HG02642 (cell line): ENCODE results near the gene TRIP6.
A peak's percentile ranks its signal among the peaks of the same experiment; 100 is the strongest.

ENCODE experiments used
- ATAC-seq: cut with Tn5 transposase; IDR thresholded peaks from one replicate; pipeline ENCODE4 v1.9.1; 2021; ENCODE audit warnings: mild to moderate bottlenecking; ENCODE audit not compliant: unreplicated experiment, poor library complexity

The TRIP6 gene

GRCh38 chr7:100867040-100867775 is at the start of gene TRIP6:
Gene TRIP6 (plus strand): TSS chr7:100867387. CDS start chr7:100867498, 111 bp downstream.
- peak; percentile 49 for ATAC-seq

DNA sequence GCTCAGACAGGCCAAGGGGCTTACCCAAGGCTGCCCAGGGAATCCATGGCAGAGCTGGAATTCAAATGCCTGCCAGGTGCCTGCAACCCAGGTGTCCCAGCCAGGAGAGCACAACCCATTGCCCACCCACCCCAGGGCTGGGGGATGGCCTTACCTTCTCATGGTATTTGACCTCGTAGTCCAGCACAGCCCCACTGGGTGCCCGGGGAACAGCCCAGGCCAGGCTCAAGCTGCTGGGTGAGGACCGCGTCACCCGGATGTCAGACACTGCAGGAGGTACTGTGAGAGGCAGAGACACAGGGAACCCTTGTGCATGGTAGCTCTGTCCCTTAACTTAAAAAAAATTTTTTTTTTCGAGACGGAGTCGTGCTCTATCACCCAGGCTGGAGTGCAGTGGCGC is 48.8 kb upstream of the TRIP6 start:
- ATAC-seq: no peak

GRCh38 chr7:100818825-100819224 is 48.4 kb upstream of the TRIP6 start:
- ATAC-seq: no peak

DNA sequence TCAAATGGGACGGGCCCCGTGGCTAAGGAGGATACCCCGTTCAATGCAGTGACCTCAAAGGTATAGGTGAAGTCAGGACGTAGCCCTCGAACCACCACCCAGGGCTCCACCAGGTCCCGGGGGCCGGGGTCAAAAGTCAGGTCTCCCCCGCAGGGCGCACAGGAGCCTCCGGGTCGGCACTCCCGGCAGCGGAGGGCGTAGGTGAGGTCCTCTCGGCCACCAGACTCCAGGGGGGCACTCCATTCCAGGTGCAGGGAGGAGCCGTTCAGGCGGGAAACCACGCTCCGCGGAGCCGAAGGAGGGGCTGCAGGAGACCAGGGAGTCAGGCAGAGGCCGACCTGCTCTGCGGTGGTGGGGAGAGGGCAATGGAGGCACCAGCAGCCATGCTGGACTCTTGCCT is 47.6 kb upstream of the TRIP6 start:
- no peak for ATAC-seq

- no peak for ATAC-seq
These were observed 44.7 kb upstream of the TRIP6 start for GRCh38 chr7:100822236-100823139.

DNA sequence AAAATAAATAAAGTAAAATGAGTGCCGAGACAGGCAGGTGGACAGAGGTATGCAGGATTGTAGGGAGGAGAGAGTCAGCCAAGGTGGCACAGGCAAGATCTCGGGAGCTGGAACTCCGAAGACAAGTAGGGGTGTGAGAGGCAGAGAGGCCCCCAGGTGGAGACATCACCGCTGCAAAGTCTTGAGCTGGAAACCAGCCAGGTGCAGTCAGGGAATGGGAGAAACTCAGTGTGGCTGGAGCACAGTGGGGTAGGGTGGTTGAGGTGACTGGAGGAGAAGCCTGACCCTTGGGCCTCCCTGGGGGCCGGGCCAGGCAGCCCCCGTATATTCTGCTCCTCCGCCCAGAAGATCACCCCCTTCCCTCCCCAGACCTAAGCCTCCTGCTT is 44.1 kb upstream of the TRIP6 start:
- no peak for ATAC-seq

GRCh38 chr7:100823534-100823933 is 43.7 kb upstream of the TRIP6 start:
- ATAC-seq: no peak

DNA sequence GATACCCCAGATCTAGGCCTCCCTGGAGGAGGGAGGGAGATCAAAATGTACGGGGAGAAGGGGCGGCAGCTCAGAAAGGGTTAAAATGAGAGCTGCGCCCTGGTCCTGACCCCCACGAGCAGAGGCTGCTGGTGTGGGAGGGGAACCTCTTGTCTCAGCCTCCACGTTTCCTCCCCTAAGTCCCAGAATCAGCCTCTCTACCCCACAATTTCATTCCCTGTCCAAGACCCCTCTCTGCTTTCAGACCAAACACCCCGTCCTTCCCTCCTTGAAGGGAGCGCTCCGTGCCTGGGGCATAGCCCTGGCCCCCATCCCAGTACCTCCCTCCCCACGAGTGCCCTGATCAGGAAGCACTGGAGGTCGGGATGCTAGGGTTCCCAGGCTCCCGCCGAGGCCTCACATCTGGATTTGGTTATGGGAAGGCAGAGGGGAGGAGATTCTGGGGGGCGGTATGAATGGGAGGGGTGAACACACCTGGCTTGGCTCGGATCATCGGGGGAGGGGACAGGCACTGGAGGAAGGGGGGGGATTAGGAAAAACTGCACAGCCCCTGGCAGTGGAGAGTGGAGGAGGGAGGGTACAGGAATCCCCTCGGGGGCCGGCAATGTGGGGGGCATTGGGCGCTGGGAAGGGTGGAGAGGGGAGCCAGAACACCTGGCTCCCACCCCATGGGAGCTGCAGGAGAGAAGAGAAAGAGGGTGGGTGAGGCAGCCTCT is 42.5 kb upstream of the TRIP6 start:
- no peak for ATAC-seq

DNA sequence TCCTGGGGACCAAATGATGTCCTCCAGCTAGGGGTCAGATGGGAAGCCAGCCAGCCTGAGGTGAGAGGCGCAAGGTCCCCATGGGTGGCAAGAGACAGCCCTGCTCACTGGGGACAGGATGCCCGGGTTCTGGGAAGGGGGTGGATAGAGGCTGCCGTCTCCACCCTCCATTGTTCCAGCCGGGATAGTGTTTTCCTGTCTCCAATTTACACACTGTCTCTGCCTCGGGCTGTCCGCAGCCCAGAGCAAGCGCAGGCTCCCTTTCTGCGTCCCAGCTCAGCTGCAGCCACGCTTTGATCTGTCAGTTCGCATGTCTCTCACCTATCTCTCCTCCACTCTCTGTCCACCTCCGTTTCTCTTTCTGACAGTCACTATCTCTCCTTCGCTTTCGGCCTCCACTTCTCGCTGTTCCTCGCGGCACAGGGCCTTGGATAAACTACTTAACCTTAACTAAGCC is 41.9 kb upstream of the TRIP6 start:
- ATAC-seq: no peak

- ATAC-seq: no peak
These were observed 41.3 kb upstream of the TRIP6 start for GRCh38 chr7:100825751-100826513.

DNA sequence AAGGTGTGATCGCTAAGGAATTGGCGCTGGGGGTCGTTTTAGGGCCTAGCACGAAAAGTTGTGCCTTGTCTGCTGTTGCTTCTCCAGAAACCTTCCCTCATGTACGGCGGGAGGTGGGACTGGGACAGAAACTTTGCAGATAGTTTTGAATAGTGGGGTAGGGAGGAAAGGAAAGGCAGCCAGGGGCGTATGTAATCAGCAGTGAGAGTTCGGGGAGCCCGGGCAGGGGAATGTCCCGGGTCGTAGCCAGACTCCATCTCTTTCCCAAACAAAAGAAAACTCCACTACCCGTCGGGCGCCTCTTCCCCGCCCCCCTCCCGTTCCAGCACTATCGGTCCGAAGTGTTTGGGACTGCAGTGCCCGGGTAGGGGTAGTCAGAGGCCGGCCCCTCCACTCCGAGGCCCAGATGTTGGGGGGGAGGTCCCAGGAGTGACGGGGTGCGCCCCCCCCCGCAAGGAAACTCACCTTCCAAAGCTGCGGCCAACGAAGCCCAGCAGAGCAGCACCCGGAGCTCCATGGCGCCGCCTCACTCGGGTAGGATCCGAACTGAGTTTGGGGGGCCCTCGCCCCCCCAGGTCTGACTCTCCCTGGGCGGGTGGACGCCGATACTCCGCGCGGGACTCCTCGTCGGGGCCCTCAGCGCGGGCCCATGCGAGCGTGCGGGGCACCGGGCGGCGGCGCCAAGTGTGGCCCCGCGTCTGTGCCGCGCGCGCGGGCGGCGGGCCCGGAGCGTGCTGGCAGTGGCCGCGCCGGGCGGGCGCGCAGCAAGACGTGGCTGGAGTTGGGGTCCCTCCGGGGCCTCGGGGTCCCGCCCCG is 40.5 kb upstream of the TRIP6 start:
- ATAC-seq: no peak

DNA sequence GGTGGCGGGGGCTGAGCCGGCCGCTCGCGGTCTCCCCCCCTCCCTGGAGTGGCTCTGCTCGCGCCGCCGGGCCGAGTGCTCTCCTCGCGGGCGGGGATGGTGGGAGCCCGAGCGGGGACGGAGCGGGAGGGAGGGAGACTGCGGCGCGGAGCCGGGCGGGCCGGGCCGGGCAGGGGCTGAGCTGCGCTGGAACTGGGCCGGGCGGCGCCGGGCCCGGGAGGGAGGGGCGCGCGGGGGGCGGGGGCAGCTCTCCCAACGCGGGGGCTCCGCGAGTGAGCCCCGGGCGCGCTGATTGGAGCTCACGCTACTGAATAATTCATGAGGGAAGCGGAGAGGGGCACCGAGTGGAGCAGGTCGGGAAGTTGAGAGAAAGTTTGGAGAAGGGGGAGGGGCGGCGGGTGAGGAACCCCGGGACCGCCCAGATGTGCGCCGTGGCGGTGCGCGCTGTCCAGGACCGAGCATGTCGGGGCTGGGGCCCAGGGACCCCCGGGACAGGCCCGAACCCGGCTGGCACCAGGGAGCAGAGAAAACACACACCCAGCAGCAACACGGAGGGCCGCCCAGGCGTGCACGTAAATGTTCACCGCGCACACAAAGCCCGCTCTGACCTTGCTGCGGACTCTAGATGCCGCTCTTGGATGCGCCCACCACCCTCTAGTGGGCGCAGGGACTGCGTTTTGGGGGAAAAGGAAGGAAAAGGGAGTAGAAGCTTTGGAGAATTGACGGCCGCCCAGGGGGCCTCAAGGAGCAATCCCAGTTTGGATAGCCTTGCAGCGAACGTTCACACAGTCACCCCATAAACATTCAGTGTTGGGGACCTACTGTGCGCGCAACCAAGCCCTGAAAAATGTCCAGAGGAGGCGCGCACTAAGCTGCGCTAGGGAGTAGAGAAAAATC is 39.6 kb upstream of the TRIP6 start, which contains the start of gene EPHB4:
Gene EPHB4 (minus strand): TSS at position 194 of the 897 bp plus-strand sequence. CDS start 493 bp downstream, outside the sequence.
- no peak for ATAC-seq

DNA sequence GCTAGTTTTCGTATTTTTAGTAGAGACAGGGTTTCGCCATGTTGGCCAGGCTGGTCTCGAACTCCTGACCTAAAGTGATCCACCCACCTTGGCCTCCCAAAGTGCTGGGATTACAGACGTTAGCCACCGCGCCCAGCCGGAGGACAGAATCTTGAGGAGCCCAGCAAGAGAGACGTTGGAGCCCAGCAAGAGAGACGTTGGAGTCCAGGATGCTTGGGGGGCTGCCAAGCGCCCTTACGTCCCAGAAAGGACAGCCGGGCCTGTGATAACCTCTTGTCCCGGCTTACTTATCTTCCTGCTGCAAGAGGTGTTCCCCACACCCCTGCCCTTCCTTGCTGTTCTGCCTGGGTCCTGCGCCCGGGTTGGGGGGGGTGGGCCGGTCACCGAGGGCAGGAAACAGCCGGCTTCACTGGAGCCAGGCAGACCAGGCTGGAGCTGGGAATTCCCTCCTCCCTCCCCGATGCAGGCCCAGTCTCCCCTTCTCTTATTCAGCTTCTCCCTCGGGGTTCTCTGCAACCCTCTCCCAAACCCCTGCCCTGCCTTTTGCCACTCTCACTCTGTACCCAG is 38.0 kb upstream of the TRIP6 start:
- ATAC-seq: no peak

DNA sequence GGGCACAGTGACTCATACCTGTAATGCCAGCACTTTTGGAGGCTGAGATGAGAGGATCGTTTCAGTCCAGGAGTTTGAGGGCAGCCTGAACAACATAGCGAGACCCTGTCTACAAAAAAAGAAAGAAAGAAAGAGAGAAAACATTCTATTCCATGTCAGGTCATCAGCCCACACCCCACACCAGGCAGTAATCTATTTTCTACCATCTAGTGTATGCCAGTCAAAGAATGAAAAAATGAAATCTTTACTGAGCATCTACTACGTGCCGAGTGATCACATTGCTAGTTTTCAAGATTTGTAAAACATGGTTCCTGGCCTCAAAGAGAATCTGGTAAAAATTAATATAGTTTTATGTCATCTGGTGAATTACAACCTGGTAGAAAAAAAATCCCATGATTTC is 36.8 kb upstream of the TRIP6 start:
- ATAC-seq: no peak

GRCh38 chr7:100832281-100832633 is 34.9 kb upstream of the TRIP6 start:
- ATAC-seq: no peak

- ATAC-seq: no peak
These were observed 31.0 kb upstream of the TRIP6 start for GRCh38 chr7:100835903-100836811.

DNA sequence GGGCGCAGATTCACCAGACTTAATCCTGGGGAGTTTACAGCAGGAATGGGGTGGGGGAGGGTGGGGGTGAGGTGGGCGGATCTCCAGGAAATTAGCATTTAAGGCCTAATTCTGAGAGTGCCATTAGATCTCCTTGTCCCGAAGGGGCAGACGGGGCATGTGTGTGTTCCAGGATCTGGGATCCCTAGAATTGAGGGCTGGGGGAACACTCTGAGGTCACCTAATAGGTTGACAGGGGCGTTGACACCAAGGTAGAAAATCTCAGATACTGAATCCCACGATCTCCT is 30.4 kb upstream of the TRIP6 start:
- no peak for ATAC-seq
